CD4-positive, alpha-beta T cell (primary cell): Measurements from ENCODE around the gene NOTCH2. TPM values are rescaled to one million over a fixed set of nuclear protein-coding genes. Genes with fewer than 3 reads are reported as not detected.
A peak's percentile ranks its signal among the peaks of the same experiment; 100 is the strongest.
"Not testable (repeated sequence)": the region's sequence is repeated elsewhere in the genome, so short reads cannot be mapped to it uniquely, and the experiment has no call there.

Experiments
- ATAC-seq: fragments of 200-7000 bp; cut with Tn5 transposase; one replicate; pipeline ENCODE4 v1.10.0; 2022; ENCODE audit warnings: mild to moderate bottlenecking; ENCODE audit not compliant: poor library complexity
- CTCF ChIA-PET: fragments of 350-600 bp; sonication (Branson Sonifier 250); formaldehyde crosslinking; loops from one replicate; lab custom pipeline; 2021; ENCODE audit warnings: antibody characterized with exemption, inconsistent platforms; lab: Charles Lee
- POLR2A ChIA-PET: fragments of 350-600 bp; sonication (Branson Sonifier 250); formaldehyde crosslinking; loops from one replicate; lab custom pipeline; 2021; ENCODE audit warnings: antibody characterized with exemption, inconsistent platforms; lab: Charles Lee
- DNase-seq, 14 experiments: peaks; one replicate each; pipeline ENCODE4 v3.0.0-alpha.2; 2013 to 2020; ENCODE audit warnings: mixed read lengths in 2 of 14
- H3K27ac ChIP-seq, 2 donors: one replicate each; pipeline versions ENCODE4 v1.5.1 to v1.7.0; 2013; ENCODE audit warnings: low read length in 2 of 2, low read depth in 1 of 2, mild to moderate bottlenecking in 1 of 2
- H3K27me3 ChIP-seq, 2 experiments: 1 replicate in 1 of 2; 2 replicates in 1 of 2; pipeline versions ENCODE4 v1.6.1 to v1.7.0; 2013; ENCODE audit warnings: low read length in 2 of 2, control low read depth in 1 of 2, mild to moderate bottlenecking in 1 of 2, moderate library complexity in 1 of 2; ENCODE audit not compliant: insufficient read depth in 2 of 2, control insufficient read depth in 1 of 2
- H3K36me3 ChIP-seq: one replicate; pipeline ENCODE4 v1.6.1; 2013; ENCODE audit warnings: low read length, control low read depth; ENCODE audit not compliant: insufficient read depth
- H3K4me1 ChIP-seq: one replicate; pipeline ENCODE4 v1.6.1; 2013; ENCODE audit warnings: low read length, control low read depth; ENCODE audit not compliant: insufficient read depth
- H3K4me3 ChIP-seq: one replicate; pipeline ENCODE4 v1.5.1; 2013; ENCODE audit warnings: mild to moderate bottlenecking, low read length, moderate library complexity
- H3K9me3 ChIP-seq, 2 experiments: 1 replicate in 1 of 2; 2 replicates in 1 of 2; pipeline versions ENCODE4 v1.6.1 to v1.7.0; 2013; ENCODE audit warnings: low read length in 2 of 2, mild to moderate bottlenecking in 2 of 2, control low read depth in 1 of 2, moderate library complexity in 1 of 2; ENCODE audit not compliant: control insufficient read depth in 1 of 2, insufficient read depth in 1 of 2
- H3K27ac Mint-ChIP-seq: one replicate; pipeline ENCODE4 v1.8.0; 2020; ENCODE audit warnings: mixed read lengths
- H3K27me3 Mint-ChIP-seq: one replicate; pipeline ENCODE4 v1.8.0; 2021; ENCODE audit warnings: mixed read lengths
- H3K36me3 Mint-ChIP-seq: one replicate; pipeline ENCODE4 v1.8.0; 2021; ENCODE audit warnings: low read depth, mixed read lengths
- H3K4me1 Mint-ChIP-seq: one replicate; pipeline ENCODE4 v1.8.0; 2021; ENCODE audit warnings: low read depth, mixed read lengths
- H3K4me3 Mint-ChIP-seq: one replicate; pipeline ENCODE4 v1.8.0; 2020; ENCODE audit warnings: mild to moderate bottlenecking, mixed read lengths
- H3K9me3 Mint-ChIP-seq: one replicate; pipeline ENCODE4 v1.8.0; 2020; ENCODE audit warnings: mixed read lengths
- intact Hi-C, 2 experiments: fragments of 100-400 bp; cut with DNase I in 1 of 2; cut with micrococcal nuclease in 1 of 2; formaldehyde crosslinking; loops; one replicate each; pipeline versions ENCODE4 v1.15.1 to v1.9.0; 2023 to 2025; cut with DNase I, micrococcal nuclease
- total RNA-seq, 174 experiments: library from RNA in 2 of 174; stranded (reverse) in 2 of 174; gene quantifications; one replicate each; pipeline ENCODE4 v1.2.3 and lab custom pipeline; 2021 to 2026

Gene NOTCH2
- total RNA-seq, 2 experiments from 2014 or later: 27.5 to 29.4 TPM

DNA sequence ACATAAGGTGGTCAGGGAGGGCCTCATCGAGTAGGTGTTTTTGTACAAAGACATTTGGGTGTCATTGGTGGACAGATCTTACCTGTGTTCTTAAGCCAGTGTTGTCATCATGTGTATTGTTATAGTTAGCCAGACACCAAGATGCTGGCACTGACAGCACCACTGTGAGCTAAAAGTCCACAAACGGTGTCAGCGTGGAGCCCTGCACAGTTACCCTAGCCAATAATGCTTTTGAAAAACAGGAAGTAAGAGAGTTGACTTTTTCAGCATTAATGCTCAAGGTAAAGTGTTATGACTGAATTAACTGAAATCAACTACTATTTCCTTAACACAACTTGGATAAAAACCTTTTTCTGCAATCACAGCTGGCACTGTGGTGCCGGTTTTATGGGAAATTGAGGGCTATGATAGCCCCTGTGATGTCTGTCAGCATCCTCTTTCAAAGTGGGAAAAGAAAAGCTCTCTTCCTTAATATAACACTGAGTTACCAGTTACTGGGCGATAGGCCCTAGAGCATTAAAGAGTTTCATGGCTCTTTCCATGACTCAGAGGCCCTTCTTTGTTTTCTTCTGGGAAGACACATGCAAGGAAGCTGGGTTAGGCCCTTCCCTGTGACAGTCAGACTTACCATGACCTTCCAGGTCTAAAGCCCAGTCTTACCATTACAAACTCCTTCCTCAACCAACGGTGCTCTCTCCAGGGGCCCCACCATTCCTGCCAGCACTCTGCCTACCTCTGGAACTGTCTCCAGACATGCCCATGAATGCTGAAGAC lies 29.7 kb upstream of the NOTCH2 start:
- H3K4me1 ChIP-seq, H3K4me3 ChIP-seq, intact Hi-C loops, H3K27ac Mint-ChIP-seq, H3K9me3 ChIP-seq, CTCF ChIA-PET, H3K27me3 Mint-ChIP-seq, H3K4me3 Mint-ChIP-seq, H3K9me3 Mint-ChIP-seq, H3K4me1 Mint-ChIP-seq, H3K27ac ChIP-seq, DNase-seq, H3K36me3 ChIP-seq, POLR2A ChIA-PET, H3K27me3 ChIP-seq, H3K36me3 Mint-ChIP-seq: not testable (repeated sequence)
- ATAC-seq: peak; percentile 61

DNA sequence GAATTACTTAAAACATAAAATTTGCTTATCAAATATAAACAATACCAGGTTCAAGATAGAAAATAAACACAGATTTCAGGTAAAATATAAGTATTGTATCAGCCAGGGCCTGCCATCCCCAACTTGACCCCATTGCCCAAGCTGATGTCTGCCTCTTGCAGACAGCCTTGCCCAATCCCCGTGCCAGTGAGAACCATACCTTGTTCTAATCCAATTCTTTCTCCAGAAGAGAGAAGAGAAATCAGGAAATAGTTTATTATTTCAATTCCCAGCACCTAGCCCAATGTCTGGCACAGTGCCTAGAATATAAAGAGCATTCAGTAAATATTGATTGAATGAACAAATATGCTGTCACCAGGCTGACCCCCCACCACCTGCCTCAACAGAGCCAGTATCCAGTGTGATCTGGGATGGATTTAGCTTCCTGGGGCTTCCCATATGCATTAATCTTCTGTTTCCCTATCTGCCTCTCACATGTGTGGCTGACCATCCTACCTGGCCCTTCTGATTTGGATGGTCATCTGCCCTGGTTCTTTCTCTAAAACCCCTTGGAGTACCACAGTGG lies 27.6 kb upstream of the NOTCH2 start:
- H3K9me3 Mint-ChIP-seq, H3K4me1 ChIP-seq, H3K36me3 ChIP-seq, H3K4me3 ChIP-seq, intact Hi-C loops, H3K27ac Mint-ChIP-seq, H3K4me1 Mint-ChIP-seq, H3K27me3 Mint-ChIP-seq, H3K9me3 ChIP-seq, CTCF ChIA-PET, H3K4me3 Mint-ChIP-seq, DNase-seq, ATAC-seq, H3K27me3 ChIP-seq, H3K27ac ChIP-seq, H3K36me3 Mint-ChIP-seq, POLR2A ChIA-PET: not testable (repeated sequence)

DNA sequence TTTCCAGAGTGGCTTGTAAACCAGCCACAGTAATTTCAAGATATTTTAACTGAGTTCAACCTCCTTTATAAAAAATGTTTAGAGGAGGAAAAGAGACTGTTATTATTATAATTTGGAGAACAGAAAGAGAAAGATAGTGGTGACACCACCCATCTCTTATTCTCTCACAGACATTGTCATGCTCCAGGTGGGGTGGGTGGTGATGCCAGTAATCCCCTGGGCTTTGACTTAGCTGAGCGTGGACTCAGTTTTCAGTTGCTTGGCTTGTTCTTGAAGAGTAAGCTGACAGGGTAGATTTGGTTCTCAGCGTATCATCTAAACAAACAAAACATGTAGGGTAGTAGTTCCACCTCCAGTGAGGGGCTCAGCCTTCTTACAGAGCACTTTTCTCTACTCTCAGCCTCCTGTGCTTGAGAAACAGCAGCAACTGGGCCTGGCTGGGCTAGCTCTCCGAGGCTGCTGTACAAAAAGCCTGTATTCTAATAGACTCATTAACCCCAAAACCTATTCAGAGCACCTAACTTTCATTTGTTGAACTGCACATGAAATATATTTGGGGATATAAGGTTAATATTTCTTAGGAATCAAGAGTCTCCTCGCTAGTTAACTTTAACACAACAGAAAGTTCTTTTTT lies 24.2 kb upstream of the NOTCH2 start:
- DNase-seq, POLR2A ChIA-PET, ATAC-seq, H3K27ac ChIP-seq, CTCF ChIA-PET, H3K27me3 Mint-ChIP-seq, H3K36me3 ChIP-seq, H3K9me3 ChIP-seq, H3K4me1 ChIP-seq, H3K4me3 ChIP-seq, intact Hi-C loops, H3K27me3 ChIP-seq, H3K9me3 Mint-ChIP-seq, H3K4me1 Mint-ChIP-seq, H3K27ac Mint-ChIP-seq, H3K4me3 Mint-ChIP-seq, H3K36me3 Mint-ChIP-seq: not testable (repeated sequence)

DNA sequence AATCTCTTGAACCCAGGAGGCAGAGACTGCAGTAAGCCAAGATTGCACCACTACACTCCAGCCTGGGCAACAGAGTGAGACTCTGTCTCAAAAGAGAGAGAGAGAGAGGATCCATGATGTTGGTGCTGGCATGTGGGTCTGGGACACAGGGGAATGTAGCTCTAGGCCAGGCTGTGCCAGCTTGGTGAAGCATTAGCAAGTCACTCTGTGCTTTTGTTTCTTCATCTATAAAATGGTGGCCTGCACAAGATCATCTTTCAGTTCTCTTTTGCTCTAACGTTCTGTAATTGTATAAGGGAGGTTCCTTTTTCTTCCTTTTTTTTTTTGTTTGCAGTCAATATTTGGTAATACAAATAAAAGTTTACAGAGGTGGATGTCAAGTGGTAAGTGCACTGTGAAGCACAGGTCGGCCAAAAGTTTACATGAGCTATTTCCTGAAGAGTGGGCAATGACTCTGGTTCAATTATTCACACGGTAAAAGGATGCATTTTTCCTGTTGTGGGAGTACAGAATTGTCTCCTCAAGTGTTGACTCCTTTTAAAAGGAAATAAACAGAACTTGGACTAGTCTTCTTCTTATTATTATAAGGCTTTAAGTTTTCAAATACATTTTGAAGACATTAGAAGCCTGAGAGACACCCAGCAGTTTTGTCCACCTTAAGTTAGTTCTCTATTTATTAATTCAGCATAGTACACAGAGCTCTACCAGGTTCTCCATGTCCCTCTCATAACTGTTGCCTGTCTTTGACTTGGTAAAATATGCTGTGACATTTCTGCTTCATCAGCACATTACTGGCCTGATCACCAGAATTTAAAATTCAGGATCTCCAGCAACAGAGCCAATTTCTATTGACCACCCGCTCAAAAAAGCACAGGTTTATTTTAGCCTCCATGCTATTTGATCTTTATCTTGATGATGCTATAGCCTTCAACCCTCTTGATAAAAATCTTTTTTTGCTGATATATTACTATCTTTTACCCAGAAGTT lies 23.1 kb upstream of the NOTCH2 start:
- H3K27ac Mint-ChIP-seq, ATAC-seq, intact Hi-C loops, H3K27me3 Mint-ChIP-seq, H3K9me3 ChIP-seq, H3K27me3 ChIP-seq, H3K4me3 ChIP-seq, H3K4me1 ChIP-seq, CTCF ChIA-PET, H3K9me3 Mint-ChIP-seq, H3K36me3 Mint-ChIP-seq, H3K36me3 ChIP-seq, POLR2A ChIA-PET, H3K4me1 Mint-ChIP-seq, DNase-seq, H3K27ac ChIP-seq, H3K4me3 Mint-ChIP-seq: not testable (repeated sequence)

DNA sequence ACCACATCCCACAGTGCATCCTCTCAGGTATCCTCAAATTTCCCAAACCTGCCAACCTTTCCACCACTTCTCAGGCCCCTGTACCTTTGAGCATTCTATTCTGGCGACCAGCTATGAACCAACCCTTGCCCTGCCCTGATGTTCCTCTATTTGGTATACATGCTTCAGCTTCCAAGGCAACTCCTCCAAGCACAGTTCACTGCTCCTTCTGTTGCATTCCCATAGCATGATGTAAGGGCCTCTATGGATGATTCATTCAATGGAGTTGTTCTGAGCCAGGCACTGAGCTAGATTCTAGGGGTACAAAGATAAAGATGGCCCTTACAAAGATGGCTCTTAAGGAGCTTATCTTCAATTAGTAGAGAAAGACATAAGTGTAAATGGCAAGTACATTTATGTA lies 21.4 kb upstream of the NOTCH2 start:
- H3K4me3 Mint-ChIP-seq, ATAC-seq, CTCF ChIA-PET, H3K4me1 Mint-ChIP-seq, H3K9me3 ChIP-seq, H3K27me3 Mint-ChIP-seq, H3K9me3 Mint-ChIP-seq, H3K4me1 ChIP-seq, H3K27me3 ChIP-seq, POLR2A ChIA-PET, DNase-seq, H3K27ac ChIP-seq, H3K36me3 ChIP-seq, H3K27ac Mint-ChIP-seq, intact Hi-C loops, H3K4me3 ChIP-seq, H3K36me3 Mint-ChIP-seq: not testable (repeated sequence)

DNA sequence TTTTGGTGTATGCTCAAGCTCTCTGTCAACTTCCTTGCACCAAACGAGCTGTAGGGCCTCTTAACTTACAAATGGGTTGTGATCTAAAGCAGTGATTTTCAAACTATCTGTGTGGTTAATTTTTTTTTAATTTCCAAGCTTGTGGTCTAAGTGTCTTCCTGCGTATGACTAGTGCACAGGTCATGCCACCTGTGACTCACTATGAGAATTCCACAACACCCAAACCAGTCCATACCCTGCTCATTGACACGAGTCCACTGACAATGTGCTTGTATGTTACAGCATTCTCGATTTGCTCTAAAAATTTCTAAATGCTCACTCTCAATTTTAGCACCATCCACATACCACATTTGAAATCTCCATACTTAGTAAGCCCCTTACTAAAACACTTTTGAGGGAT lies 18.5 kb upstream of the NOTCH2 start:
- CTCF ChIA-PET, H3K27me3 ChIP-seq, H3K4me1 Mint-ChIP-seq, H3K27me3 Mint-ChIP-seq, H3K9me3 Mint-ChIP-seq, H3K36me3 Mint-ChIP-seq, intact Hi-C loops, H3K27ac ChIP-seq, H3K4me3 ChIP-seq, POLR2A ChIA-PET, H3K4me1 ChIP-seq, H3K36me3 ChIP-seq, H3K9me3 ChIP-seq: not testable (repeated sequence)
- peak overlapping the region; percentile 66 for H3K4me3 Mint-ChIP-seq
- DNase-seq (peak in 9 of 14 experiments; percentile 5 to 71 (median 31)), ATAC-seq (peak; percentile 98)
- peak overlapping the region; percentile 34 for H3K27ac Mint-ChIP-seq
